Measurements from ENCODE around the gene STAC2.
A peak's percentile ranks its signal among the peaks of the same experiment; 100 is the strongest.
"Not testable (repeated sequence)": the region's sequence is repeated elsewhere in the genome, so short reads cannot be mapped to it uniquely, and the experiment has no call there.

STAC2 gene

GRCh38 chr17:39225308-39225958 is at the start of gene STAC2:
Gene STAC2, minus strand, starts transcription at chr17:39225945. Its CDS starts 443 bp downstream, at chr17:39225502.
- no peak for DNase-seq

DNA sequence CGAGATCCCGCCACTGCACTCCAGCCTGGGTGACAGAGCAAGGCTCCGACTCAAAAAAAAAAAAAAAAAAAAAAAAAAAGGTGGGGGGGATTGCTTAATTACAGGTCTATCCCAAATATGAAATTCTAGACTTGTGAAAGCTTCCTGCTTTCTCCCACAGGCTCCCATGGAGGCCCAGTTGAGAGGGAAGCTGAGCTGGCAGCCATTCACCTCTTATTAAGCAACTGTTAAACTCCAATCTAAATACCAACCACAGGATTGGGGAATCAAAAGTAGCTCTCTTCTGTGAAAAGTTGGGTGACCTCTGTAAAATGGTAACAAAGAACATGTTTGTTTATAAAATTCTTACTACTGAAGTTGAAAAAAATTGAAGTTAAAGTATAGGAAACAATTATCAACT is 45.8 kb upstream of the STAC2 start:
- DNase-seq: no peak

GRCh38 chr17:39270923-39271322 is 45.2 kb upstream of the STAC2 start:
- DNase-seq: peak; percentile 10

GRCh38 chr17:39264119-39264518 is 38.4 kb upstream of the STAC2 start:
- no peak for DNase-seq

GRCh38 chr17:39261286-39261685 is 35.5 kb upstream of the STAC2 start:
- DNase-seq: no peak

DNA sequence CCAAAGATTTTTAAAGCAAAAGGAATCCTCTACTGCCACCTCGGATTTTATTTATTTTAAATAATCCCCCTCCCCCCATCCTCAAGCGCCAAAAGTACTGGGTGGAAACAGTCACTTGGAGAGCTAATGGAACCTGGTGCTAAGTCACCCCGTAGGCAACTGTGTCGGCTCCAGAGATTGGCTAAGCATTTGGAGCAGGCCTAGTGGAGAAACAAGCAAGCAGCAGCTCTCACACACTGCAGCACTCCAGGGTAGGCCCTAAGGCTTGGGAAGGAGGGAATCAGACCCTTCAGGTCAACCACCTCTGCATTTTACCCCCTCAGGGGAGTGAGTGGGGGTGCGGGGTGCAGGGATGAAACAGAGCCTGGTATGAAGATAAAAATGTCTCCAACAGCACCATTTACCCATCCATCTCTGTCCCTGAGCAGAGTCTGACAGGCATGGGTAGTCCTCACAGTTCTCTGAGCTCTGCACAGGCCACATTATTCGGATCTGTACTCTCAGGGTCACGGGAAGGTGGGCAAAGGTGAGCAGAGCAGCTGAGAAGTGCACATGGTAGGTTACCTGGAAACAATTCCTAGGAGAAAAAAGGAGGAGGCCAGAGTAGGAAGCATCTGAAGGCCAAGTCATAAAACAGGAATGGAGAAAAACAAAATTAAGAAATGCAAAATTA is 27.2 kb upstream of the STAC2 start:
- DNase-seq: no peak

- DNase-seq: no peak
Measured at GRCh38 chr17:39251997-39252396, 26.3 kb upstream of the STAC2 start.

- not testable (repeated sequence) for DNase-seq
Measured at GRCh38 chr17:39250076-39250475, 24.3 kb upstream of the STAC2 start.

GRCh38 chr17:39246274-39246673 is 20.5 kb upstream of the STAC2 start:
- DNase-seq: no peak

GRCh38 chr17:39244600-39245570 is 19.1 kb upstream of the STAC2 start:
- peak; percentile 85 for DNase-seq

GRCh38 chr17:39244016-39244599 is 18.4 kb upstream of the STAC2 start:
- no peak for DNase-seq

DNA sequence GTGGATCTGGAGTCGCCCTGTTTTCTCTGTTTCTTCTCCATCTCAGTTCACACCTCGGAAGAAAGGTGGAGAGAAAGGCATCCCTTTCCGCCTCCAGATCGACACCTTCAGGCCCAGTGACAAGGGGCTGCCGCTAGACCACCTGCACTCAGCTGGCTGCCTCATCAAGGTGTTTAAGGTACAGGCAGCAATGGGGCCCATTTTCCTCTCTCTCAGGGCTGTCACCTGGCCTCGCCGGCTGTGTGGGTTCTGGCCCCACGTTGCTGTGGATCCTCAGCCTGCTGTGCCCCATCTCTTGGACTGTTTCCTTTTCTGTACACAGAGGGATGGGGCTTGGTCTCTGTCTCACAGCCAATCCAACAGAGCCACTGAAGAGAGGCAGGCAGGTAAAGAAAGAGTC is 17.4 kb upstream of the STAC2 start:
- no peak for DNase-seq

DNA sequence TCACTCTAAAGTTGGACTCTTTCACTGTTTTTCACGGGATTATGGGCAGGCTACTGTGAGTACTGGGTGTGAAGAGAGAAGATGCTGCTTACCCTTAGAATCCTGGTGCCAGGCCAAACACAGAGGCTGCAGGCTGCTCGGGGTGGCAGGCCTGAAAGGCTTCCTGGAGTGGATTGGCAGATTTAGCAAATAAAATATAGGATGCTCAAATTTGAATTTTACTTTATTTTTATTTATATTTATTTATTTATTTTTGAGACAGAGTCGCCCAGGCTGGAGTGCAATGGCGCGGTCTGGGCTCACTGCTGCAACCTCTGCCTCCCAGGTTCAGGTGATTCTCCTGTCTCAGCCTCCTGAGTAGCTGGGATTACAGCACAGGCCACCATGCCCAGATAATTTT is 14.9 kb upstream of the STAC2 start:
- DNase-seq: no peak

GRCh38 chr17:39239640-39240314 is 14.0 kb upstream of the STAC2 start:
- peak; percentile 91 for DNase-seq

GRCh38 chr17:39238311-39238972 is 12.7 kb upstream of the STAC2 start:
- peak; percentile 90 for DNase-seq

- DNase-seq: no peak
Measured at GRCh38 chr17:39237586-39237985, 11.8 kb upstream of the STAC2 start.

GRCh38 chr17:39236981-39237441 is 11.3 kb upstream of the STAC2 start:
- no peak for DNase-seq

DNA sequence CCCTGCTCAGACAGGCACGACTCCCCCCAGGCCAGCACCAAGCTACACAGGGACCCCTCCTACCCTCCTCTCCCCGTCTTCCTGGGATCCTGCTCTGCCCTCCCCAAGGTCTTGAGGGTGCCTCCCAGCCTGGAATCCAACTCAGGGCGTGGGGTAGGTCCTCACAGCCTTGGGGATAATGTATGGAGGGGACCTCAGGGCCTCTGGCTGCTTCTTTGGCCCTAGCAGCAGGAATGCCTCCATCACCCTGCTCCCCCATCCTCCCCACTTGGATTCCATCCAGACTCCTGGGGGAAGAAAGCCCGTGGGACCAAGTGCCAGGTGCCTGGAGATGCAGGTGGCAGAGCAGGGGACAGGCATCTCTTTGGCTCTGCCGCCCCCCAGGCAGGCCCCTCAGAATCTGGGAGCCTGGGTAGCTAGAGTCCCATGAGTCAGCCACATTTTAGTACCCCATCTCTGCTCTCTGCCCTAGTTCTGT is 10.7 kb upstream of the STAC2 start:
- DNase-seq: no peak

DNA sequence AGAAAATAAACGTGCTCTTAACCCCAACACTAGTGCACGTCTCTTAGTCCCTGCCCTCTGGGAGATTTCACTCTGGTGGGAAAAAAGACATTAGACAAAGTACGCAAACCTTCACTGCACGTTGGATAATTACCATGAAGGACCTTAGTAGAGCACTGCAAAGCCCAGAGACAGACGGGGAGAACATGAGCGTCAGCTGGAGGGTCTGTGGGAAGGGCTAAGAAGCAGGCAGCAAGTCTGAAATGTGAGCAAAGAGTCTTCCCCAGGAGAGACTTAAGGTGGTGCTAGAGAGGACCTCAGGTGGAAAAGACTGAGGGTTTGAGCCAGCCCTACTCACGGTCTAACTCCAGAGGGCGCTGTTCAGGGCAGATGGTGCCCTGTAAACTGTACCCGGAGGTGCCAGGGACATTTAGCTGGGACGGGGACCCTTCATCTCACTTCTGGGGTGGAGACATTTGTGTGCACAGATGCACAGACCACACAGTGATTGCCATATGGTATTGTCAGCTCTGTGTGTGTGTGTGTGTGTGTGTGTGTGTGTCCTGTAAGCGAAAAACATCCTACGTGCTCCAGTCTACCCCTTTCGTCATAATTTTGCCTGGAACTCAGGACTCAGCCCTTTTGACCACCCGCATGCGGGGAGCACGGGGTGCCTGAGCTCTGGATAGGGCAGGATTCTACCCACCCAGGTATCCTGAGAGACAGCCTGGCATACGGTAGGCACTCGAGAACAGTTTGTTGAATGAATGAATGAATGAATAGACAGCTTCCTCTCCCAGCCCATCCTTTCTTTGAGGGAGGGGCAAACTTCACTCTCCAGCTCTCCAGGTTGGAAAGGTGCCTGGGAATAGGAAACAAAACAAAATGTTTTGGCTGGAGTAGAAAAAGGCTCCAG is 10.1 kb upstream of the STAC2 start:
- DNase-seq: peak; percentile 82
